ENCODE measurements around the gene FBXO42.

The FBXO42 gene

DNA sequence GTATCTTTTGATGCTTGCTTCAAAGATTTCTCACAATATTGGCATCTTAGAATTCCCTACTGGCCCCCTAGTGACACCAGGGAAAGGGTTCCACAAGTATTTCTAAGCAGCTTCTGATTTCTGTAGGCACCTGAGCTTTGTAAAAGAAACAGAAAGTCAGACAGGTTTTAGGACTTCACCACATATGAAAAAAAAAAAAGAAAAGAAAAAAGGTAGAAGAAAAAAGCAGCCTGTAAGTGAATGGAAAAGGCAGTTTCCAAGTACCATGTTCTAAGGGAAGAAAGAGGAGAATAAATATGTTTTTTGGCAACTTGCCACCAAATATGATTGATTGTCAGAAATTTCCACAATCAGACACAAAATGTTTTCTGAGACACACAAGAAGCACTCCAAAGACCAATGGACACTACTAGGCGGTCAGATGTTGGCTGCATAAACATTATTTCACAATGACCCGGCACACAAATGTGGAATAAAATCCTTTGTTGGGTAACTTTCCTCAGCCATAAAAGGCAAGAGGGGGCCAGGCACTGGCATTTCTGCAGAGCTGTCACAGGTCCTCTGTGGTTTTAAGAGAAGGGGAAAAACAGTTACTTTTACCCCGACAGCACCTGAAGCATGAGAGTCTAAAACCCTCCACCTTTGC is 102.6 kb downstream of the FBXO42 start:
- no peak for DNase-seq
- intact Hi-C loops (cut with DNase I): loop anchor here (10.0 kb wide), 1 partner anchor 105 kb away; the partner anchor contains the start of gene FBXO42

DNA sequence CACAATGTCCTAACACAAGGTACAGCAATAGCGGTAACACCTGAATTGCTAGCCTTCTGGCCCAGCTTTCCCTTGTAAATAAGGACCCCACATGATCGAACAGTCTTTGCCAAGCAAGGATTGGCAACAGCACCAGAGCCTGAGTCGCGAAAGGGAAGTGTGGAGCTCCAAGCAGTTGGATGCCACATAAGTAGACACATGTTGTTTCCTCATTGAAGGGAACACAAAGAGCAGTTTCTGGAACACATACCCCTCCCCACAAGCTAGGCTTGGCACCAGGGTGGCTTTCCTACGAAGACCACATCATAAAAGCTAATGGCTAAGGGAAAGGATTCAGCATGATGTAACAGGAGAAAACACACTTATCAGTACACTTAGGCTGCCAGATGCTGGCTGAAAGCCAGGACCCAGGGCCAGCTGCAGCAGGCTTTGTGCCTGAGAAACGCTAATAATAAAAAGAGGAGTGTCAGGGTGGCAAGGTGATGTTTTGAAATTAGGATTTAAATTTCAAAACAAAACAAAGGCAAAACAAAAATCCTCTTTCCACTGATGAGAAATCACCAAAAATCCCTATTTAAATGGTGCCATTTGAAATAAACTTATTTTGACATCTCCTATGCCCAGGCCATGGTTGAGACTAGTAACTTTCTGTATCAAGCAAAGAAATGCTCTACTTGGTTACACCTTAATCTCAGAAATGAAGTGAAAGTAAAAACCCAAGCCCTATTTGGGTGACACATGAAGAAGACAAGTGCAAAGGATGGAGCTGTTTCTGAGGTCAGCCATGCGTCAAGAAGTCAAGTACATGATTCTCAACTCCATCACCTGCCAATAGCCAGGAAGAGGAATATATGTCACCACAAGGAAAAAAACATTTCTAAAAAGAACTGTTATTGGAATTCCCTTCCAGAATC is 103.4 kb downstream of the FBXO42 start:
- DNase-seq: peak in 41 of 42 donors; percentile 47 to 88 (median 71)
- intact Hi-C loops (cut with DNase I): loop anchor here (10.0 kb wide), 1 partner anchor 106 kb away; the partner anchor contains the start of gene FBXO42

DNA sequence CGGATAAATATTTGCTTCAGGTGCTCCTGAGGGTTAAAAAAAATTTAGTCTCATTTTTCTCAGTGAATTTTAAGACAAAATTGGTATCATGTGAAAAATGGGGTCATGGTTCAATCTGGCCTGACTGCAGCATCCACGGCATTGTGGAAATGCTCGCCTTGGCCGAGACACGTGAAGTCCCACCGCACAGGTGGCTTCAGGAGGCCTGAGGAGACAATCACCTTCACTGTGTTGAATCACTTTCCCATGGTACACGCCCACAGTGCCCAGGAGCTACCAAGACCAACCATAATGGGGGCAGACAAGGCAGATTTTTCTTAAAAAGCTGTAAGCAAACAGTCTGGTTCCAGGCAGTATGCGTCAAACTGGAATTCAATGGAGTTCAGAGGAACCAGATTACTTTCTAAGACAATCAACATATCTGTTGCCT is 104.3 kb downstream of the FBXO42 start:
- intact Hi-C loops (cut with DNase I): loop anchor here (10.0 kb wide), 1 partner anchor 107 kb away; the partner anchor contains the start of gene FBXO42
- DNase-seq: peak in 1 of 42 donors; percentile 13

DNA sequence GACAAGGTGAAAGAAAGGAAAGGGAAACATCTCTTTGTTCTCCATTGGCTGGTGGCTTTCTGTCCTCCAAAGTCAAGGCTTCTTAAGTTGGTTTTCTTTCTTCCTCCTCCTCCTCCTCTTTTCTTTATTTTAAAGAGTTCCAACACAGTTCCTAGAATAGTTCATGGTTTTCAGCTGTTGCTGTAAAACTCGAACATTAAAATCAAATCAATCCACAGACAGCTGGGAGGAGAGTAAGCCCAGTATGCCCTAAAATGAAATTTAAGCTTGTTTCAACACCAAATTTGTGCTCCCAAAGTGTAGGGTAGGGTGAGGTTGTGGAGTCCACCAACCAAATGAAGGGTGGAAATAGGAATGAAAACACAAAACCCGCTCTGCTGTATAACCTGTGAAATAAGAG is 104.8 kb downstream of the FBXO42 start:
- intact Hi-C loops (cut with DNase I): loop anchor here (10.0 kb wide), 1 partner anchor 107 kb away; the partner anchor contains the start of gene FBXO42

DNA sequence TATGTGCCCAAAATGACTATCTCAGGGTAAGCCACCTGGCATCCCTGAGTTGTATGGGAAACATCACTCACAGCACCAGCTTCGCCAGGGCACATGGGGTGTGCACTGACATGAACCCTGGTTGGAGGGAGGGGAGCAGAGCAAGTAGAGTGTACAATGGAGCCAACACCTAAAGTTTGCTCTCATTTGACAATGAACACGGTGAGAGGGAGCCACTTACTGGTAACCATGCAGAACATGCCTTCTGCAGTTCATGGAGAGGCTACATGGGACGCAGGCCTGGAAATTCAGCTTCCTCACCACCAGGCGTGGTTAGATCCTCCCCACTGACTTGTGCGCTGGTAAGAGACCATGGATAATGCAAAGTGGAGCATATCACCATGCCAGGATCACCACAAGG is 105.3 kb downstream of the FBXO42 start:
- intact Hi-C loops (cut with DNase I): loop anchor here (10.0 kb wide), 1 partner anchor 108 kb away; the partner anchor contains the start of gene FBXO42
- DNase-seq: peak in 1 of 42 donors; percentile 3

More for the DNA sequence above, 104.8 kb downstream of the FBXO42 start:
- no peak for DNase-seq

DNA sequence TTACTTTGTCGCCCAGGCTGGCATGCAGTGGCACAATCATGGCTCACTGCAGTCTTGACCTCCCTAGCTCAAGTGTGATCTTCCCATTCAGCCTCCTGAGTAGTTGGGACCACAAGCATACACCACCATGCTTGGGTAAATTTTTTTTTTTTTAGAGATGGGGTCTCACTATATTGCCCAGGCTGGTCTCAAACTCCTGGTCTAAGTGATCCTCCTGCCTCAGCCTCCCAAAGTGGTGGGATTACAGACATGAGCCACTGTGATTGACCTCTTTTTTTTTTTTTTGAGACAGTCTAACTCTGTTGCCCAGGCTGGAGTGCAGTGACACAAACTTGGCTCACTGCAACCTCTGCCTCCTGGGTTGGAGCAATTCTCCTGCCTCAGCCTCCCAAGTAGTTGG is 106.0 kb downstream of the FBXO42 start:
- intact Hi-C loops (cut with DNase I): loop anchor here (10.0 kb wide), 1 partner anchor 109 kb away; the partner anchor contains the start of gene FBXO42
- peak in 1 of 42 donors; percentile 7 for DNase-seq

DNA sequence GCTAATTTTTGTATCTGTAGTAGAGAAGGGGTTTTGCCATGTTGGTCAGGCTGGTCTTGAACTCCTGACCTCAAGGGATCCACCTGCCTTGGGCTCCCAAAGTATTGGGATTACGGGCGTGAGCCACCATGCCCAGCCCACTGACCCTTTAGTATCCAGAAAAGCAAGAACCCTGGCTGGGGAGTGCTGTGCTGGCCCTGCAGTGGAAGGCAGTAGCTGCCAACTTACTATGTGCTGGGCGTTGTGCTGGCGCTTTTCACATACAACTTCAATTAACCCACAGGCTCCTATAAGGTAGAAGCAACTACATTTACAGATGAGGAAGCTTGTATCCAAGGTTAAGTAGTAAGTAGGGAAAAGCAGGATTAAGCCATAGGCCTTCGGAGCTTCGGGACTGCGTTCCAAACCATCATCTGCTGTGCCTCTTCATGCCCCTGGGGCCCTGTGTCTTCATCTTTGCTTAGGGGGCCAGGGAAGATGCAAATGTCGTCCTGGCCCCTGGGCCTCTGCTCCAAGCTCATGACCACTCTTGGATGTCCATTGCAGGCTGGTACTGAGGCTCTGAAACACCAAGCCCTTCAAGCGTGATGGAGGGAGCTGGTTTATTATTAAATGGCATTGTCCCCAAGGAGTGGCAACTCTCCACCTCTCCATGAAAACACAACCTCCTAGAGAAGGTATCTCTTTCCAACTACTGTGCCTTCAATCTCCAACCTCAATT is 106.6 kb downstream of the FBXO42 start:
- DNase-seq: peak in 1 of 42 donors; percentile 13
- intact Hi-C loops (cut with DNase I): loop anchor here (10.0 kb wide), 1 partner anchor 109 kb away; the partner anchor contains the start of gene FBXO42

DNA sequence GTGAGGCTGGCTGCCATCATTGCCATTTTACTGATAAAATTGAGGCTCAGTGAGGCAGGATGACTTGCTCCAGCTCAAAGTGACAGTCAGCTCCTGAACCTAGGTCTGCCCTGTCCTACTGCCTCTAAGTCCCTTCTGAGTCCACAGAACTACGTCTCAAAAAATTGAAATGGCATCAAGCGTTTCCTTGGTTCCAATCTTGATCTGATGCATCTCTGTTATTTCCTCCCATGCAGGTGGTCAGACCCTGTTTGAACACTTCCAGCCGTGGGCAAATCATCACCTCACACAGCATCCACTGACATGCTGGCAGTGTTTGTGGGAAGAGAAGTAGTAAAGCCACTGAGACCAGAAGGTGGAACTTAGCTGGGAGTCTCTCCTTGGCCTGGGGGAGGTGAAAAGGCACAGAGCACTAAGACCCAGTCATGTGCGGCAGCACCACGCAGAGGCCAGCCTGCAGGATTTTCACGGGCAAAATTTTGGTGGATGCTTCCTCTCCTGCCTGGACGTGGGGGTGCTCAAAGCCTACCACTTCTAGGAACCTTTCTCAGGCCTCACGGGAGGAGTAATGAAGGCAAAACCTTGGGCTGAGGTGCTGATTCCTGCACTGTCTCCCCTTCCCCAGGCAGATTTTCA is 107.5 kb downstream of the FBXO42 start:
- intact Hi-C loops (cut with DNase I): loop anchor here (10.0 kb wide), 1 partner anchor 110 kb away; the partner anchor contains the start of gene FBXO42
- DNase-seq: peak in 2 of 42 donors; percentile 3 to 18

DNA sequence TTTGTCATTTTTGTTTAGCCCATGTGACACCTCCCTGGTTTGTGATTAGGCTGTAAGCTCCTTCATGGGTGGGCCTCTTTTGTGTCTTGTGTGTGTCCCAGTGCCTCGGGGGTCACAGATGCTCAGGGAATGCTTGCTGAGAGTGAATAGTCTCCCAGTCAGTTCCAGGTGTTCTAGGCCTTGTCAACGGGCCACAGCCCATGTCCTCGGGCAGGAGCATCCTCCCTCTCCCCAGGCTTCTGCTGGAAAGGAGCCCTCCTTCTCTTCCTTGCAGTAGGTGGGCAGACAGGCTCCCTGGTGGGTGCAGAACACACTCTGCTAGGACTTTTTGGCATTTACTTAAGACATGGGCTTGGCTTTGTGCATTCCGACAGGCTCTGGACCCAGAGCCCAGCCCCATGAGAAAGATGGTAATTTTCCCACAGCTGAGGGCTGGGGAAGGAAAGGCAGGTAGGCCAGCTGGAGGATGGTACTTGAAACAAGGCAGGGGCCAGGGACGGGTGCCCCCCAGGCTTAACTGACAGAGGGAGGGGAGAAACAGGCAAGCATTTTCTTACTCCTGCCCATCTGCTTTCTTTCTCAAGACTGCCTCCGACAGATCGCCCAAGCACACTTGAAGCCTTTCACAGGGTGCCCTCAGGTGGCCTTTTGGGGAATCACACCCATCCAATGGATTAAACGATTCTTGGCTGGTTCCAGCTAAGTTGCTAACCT is 108.2 kb downstream of the FBXO42 start:
- DNase-seq: peak; percentile 42 to 92 (median 79)
- intact Hi-C loops (cut with DNase I): loop anchor here (10.0 kb wide), 1 partner anchor 111 kb away; the partner anchor contains the start of gene FBXO42

DNA sequence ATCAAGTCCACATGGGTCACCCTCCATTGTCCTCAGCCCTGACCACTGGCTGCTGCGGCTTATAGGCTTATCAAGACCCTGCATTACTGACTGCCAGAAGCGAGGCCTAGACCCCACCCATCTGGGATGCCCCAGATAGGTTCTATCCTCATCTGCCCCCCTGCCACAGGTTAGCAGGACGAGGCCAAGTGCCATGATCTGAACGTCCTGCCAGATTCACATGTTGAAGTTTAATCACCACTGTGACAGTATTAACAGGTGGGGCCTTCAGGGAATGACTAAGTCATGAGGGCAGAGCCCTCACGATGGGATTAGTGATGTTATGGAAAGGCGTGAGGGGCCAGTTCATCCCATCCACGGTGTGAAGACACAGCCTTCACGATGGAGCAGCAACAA is 109.1 kb downstream of the FBXO42 start:
- intact Hi-C loops (cut with DNase I): loop anchor here (10.0 kb wide), 1 partner anchor 112 kb away; the partner anchor contains the start of gene FBXO42
- peak in 3 of 42 donors; percentile 4 to 13 (median 5) for DNase-seq

DNA sequence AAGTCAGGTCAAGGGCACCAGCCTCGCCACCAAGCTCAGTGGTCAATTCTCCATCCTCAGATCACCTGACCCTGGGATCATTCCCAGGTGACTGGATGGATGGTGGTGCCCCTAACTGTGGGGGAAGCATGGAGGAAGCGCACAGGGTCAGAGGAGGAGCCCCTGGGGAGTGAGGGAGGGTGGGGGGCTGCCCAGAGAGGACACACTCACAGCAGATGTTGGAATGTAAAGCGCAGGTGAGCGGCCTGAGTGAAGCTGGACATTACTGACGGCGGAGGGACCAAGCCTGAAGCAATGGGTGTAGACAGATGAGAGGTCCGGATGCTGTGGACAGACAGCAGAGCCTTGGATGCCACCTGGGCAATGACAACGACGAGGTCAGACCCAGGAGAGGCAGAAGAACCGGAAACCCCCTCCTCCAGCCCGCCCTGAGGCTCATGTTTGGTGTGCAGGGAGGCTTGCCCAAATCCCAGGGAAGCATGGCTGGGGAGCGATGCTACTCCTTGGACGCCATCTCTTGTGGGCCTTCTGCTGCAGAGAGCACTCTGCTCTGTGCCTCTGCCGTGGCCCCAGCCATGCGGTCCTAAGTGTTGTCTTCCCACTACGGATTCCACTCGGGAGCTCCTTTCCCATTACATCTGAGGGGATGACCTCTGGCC is 109.6 kb downstream of the FBXO42 start:
- intact Hi-C loops (cut with DNase I): loop anchor here (10.0 kb wide), 1 partner anchor 112 kb away; the partner anchor contains the start of gene FBXO42
- peak in 4 of 42 donors; percentile 5 to 34 (median 16) for DNase-seq

DNA sequence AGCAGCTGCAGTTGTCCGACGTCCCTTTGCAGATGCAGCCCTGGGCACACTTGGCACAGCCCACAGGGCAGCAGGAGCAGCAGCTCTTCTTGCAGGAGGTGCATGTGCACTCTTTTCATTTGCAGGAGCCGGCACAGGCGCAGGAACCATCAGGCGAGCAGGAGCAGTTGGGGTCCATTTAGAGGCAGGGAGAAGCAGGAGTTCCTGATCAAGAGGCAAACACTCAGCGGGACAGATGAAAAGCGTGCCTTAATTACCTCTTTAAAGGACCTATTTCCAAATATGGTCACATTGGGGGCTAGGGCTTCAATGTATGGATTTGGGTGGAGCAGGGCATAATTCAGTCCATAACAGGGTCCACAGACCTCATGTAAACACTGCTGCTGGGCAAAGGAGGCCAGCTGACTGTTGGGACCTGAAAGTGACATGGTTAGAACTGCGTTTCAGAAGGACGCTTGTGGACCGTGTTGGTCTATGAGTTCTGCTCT is 111.0 kb downstream of the FBXO42 start:
- DNase-seq: peak in 1 of 42 donors; percentile 18
- intact Hi-C loops (cut with DNase I): loop anchor here (10.0 kb wide), 1 partner anchor 114 kb away; the partner anchor contains the start of gene FBXO42

DNA sequence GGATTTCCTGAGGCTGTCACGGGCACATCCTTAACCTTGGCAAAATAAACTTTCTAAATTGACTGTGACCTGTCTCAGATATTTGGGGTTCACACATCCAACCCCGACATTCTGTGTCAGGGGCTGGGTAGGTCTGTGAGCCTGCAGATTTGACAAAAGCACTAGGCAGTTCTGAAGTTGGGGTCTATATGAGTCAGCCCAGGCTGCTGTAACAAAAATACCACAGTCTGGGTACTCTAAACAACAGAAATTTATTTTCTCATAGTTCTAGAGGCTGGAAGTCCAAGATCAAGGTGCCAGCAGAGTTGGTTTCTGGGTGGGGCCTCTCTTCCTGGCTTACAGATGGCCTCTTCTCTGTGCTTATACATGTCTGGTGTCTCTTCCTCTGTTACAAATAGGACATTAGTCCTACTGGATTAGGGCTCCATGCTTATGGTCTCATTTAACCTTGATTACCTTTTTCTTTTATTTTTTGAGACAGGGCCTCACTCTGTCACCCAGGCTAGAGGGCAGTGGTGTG is 112.2 kb downstream of the FBXO42 start:
- intact Hi-C loops (cut with DNase I): loop anchor here (5.0 to 10.0 kb wide), 2 partner anchors 115 to 163 kb away; partner anchors contain the start of gene FBXO42
- no peak for DNase-seq

DNA sequence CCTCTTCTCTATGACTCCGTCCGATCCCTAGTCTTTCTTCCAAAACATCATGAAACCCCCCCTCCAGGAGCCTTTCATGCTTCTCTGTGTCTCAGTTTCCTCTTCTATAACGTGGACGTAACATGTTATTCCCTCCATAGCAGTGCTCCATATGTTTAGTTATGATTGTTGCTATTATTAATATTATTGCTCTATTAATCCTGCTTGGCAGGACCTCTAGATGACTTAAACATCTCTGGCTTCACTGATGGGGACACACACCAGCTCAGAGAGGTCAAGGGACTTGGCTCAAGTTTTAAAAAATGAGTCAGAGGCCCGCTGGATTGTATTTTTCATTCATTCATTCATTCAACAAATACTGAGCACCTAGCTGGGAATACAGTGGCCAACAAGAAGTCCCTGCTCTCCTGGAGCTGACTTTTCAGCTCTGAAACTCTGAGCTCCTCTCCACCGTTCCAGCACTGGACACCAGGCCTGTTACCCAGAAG is 114.9 kb downstream of the FBXO42 start:
- DNase-seq: no peak
- intact Hi-C loops (cut with DNase I): loop anchor here (5.0 kb wide), 1 partner anchor 160 kb away; no protein-coding TSS in a partner anchor

DNA sequence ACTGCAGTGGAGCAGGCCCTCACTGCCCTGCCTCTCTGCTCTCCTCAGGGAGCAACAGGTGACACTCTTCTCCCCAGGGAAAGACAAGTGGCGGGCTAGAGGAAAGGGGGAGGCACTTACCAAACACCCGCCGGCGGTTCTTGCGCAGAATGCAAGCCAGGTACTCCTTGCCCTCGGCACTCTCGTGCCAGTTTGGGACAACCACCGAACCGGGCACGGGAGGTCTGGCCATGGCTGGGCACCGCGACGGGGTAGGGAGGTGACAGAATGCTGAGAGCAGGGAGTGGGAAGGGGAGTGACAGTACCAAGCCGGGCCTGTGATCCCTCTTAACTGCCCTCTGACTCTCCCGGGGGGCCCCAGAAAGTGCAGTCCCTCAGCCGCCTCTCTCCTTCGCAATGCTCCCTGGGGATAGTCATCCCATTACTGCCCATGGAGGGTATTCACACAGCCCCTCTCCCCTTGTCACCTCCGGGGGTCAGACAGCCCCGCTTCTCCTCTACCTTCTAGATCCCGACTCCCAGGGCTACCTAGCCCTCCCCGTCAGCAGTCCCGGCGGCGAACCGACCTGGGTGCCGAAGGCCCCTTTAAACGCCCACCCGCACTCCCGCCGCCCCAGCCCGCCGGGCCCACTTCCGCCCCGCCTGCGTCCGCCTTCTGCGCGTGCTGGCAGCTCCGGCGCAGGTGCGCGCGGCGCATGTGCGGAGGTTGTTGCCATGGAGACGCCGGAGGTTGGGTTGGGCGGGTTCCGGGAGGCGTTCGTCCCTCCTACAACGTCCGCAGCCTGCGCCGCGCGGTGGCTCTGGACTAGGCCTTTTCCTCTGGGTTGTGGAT is 115.6 kb downstream of the FBXO42 start, which contains the start of gene CPLANE2:
TSS of gene CPLANE2 (minus strand) at position 673 of the 832 bp plus-strand sequence. CDS start at position 232, 441 bp downstream.
- DNase-seq: peak; percentile 73 to 96 (median 93)
- intact Hi-C loops (cut with DNase I): loop anchor here (5.0 kb wide), 1 partner anchor 159 kb away; no protein-coding TSS in a partner anchor

Data from head of caudate nucleus (tissue), 42 donors.